Fibroblast of skin of left biceps (primary cell): Measurements from ENCODE around the gene RFC4.

ENCODE experiments used
- DNase-seq, 2 experiments: peaks; one replicate each; pipeline ENCODE4 v3.0.0-alpha.2; 2013; ENCODE audit warnings: low read depth in 2 of 2

The RFC4 gene

DNA sequence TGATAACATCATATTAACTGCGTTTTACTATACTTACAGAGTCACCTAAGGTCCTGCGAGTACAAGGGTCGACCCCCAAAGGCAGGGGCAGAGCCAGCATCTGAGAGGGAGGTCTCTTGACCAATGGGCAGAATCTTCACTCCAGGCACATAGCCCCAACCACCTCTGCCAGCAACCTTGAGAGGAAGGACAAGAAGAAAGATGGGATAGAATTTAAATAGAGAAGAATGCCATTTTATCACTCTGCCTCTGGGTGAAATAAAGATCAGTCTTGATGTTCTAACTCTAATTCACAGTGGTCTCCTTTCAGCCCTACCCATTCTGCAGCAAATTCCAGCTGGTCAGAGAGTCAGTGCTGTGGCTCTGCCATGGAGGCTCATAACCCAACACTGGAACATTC lies 62.6 kb downstream of the RFC4 start:
- DNase-seq, result no peak

DNA sequence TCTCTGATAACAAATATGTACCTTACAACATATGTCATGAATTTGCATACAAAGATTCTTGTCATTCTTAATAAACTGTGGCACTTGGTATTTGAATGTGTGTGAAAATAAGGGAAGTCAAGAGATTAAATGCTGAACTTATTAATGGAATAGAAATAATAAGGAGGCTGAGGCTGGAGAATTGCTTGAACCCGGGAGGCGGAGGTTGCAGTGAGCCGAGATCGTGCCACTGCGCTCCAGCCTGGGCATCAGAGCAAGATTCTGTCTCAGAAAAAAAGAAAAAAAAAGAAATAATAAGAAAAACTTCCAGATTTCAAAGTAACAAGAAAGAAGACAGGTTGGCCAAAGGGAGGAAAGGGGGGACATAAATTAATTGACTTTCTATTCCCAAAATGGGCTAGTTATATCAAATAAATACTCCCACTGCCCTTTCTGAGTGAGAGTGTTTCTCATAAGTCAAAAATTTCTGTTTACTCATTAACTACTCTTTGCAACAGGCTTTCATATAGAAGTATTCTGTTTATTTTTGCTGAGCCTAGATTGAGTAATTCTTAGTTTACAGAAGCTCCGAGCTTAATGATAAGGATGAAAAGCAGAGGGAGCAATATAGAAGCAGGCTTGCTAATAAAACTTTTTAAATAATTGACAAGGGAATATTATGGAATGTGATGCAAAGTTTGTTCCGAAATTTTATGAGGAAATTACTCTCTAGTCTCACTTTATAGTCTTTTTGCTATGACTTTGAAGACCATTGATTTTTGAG lies 63.5 kb downstream of the RFC4 start:
- no peak for DNase-seq
